ENCODE results near the gene CERS4. TPM values are rescaled to one million over a fixed set of nuclear protein-coding genes. Genes with fewer than 3 reads are reported as not detected.

The CERS4 gene
- total RNA-seq, 1 experiment from 2014 or later = 66.9 TPM

- Histone ChIP-seq H3K4me3 (ENCODE audit: low read depth, low read length) (no peak overlapping the region), H3K27me3 (replicated peaks; ENCODE audit: control insufficient read depth, insufficient read depth, low read length) (no peaks in the 10 kb centered on the region), H3K4me1 (no peaks in the 10 kb centered on the region), H3K9me3 (no peaks in the 10 kb centered on the region), H3K36me3 (ENCODE audit: control insufficient read depth, insufficient read depth, low read length) (no peaks in the 10 kb centered on the region; the same call in 1 of the 2 replicates)
- Mint-ChIP-seq H3K27ac (ENCODE audit: unreplicated experiment) (no peak overlapping the region), H3K36me3 (ENCODE audit: insufficient read depth, unreplicated experiment) (peaks cover 39% of the 10 kb centered on the region), H3K4me1 (ENCODE audit: low read depth, unreplicated experiment) (no peaks in the 10 kb centered on the region), H3K4me3 (ENCODE audit: unreplicated experiment) (no peak overlapping the region), H3K9me3 (ENCODE audit: unreplicated experiment) (peaks cover 6% of the 10 kb centered on the region), H3K27me3 (ENCODE audit: insufficient read depth, unreplicated experiment) (no peaks in the 10 kb centered on the region)
- DNase-seq = peak; percentile 78 to 88
- intact Hi-C loops (cut with micrococcal nuclease; ENCODE audit: unreplicated experiment) = loop anchor here (1.0 kb wide), 2 partner anchors 95 to 310 kb away; partner anchors contain the start of gene TIMM44
- POLR2A ChIA-PET = no interaction called here
- TF ChIP-seq CTCF (IDR thresholded peaks at IDR 0.05; ENCODE audit: insufficient read depth in 1 of 2, low read depth in 1 of 2, low read length in 1 of 2, severe bottlenecking in 1 of 2, unreplicated experiment in 1 of 2) = peak; percentile 85 to 93
- CTCF ChIA-PET = interaction anchor here (2.2 kb wide), 1 partner anchor 94 kb away, joined by 9 read pairs; no protein-coding TSS in a partner anchor
- no TSS peak for BruUV-seq (replicated peaks)
Observed at GRCh38 chr19:8252922-8253589, 43.9 kb downstream of the CERS4 start.

GRCh38 chr19:8253678-8254077, 44.5 kb downstream of the CERS4 start:
- no peak for TF ChIP-seq CTCF (IDR thresholded peaks at IDR 0.05; ENCODE audit: insufficient read depth in 1 of 2, low read depth in 1 of 2, low read length in 1 of 2, severe bottlenecking in 1 of 2, unreplicated experiment in 1 of 2)
- ChIA-PET POLR2A (no interaction called here), CTCF (no interaction called here)
- no peaks in the 10 kb centered on the region for H3K27me3 Mint-ChIP-seq (ENCODE audit: insufficient read depth, unreplicated experiment)
- H3K27me3 ChIP-seq (replicated peaks; ENCODE audit: control insufficient read depth, insufficient read depth, low read length) = no peaks in the 10 kb centered on the region
- no peaks in the 10 kb centered on the region for H3K4me1 ChIP-seq
- H3K27ac Mint-ChIP-seq (ENCODE audit: unreplicated experiment) = no peak overlapping the region
- peaks cover 39% of the 10 kb centered on the region for H3K36me3 Mint-ChIP-seq (ENCODE audit: insufficient read depth, unreplicated experiment)
- peaks cover under 1% of the 10 kb centered on the region for H3K9me3 Mint-ChIP-seq (ENCODE audit: unreplicated experiment)
- intact Hi-C loops (cut with micrococcal nuclease; ENCODE audit: unreplicated experiment) = loop anchor here (1.0 kb wide), 2 partner anchors 95 to 310 kb away; partner anchors contain the start of gene TIMM44
- no peaks in the 10 kb centered on the region for H3K9me3 ChIP-seq
- no peak overlapping the region for H3K4me3 Mint-ChIP-seq (ENCODE audit: unreplicated experiment)
- H3K4me3 ChIP-seq (ENCODE audit: low read depth, low read length) = no peak overlapping the region
- no TSS peak for BruUV-seq (replicated peaks)
- DNase-seq = no peak
- H3K4me1 Mint-ChIP-seq (ENCODE audit: low read depth, unreplicated experiment) = no peaks in the 10 kb centered on the region
- H3K36me3 ChIP-seq (ENCODE audit: control insufficient read depth, insufficient read depth, low read length) = no peaks in the 10 kb centered on the region; the same call in 1 of the 2 replicates

GRCh38 chr19:8254286-8255001, 45.3 kb downstream of the CERS4 start:
- ChIA-PET POLR2A (no interaction called here), CTCF (no interaction called here)
- no peak for TF ChIP-seq CTCF (IDR thresholded peaks at IDR 0.05; ENCODE audit: insufficient read depth in 1 of 2, low read depth in 1 of 2, low read length in 1 of 2, severe bottlenecking in 1 of 2, unreplicated experiment in 1 of 2)
- H3K27me3 ChIP-seq (replicated peaks; ENCODE audit: control insufficient read depth, insufficient read depth, low read length) = no peaks in the 10 kb centered on the region
- intact Hi-C loops (cut with micrococcal nuclease; ENCODE audit: unreplicated experiment) = no loop called here
- Mint-ChIP-seq H3K27me3 (ENCODE audit: insufficient read depth, unreplicated experiment) (no peaks in the 10 kb centered on the region), H3K4me1 (ENCODE audit: low read depth, unreplicated experiment) (no peaks in the 10 kb centered on the region), H3K36me3 (ENCODE audit: insufficient read depth, unreplicated experiment) (peaks cover 35% of the 10 kb centered on the region), H3K27ac (ENCODE audit: unreplicated experiment) (no peak overlapping the region), H3K4me3 (ENCODE audit: unreplicated experiment) (no peak overlapping the region), H3K9me3 (ENCODE audit: unreplicated experiment) (no peaks in the 10 kb centered on the region)
- H3K4me1 ChIP-seq = no peaks in the 10 kb centered on the region
- no TSS peak for BruUV-seq (replicated peaks)
- H3K9me3 ChIP-seq = no peaks in the 10 kb centered on the region
- no peak overlapping the region for H3K4me3 ChIP-seq (ENCODE audit: low read depth, low read length)
- H3K36me3 ChIP-seq (ENCODE audit: control insufficient read depth, insufficient read depth, low read length) = no peaks in the 10 kb centered on the region; the same call in 1 of the 2 replicates
- DNase-seq = no peak

All from Caco-2 (cell line).